ENCODE results near the gene SETMAR.

SETMAR gene

DNA sequence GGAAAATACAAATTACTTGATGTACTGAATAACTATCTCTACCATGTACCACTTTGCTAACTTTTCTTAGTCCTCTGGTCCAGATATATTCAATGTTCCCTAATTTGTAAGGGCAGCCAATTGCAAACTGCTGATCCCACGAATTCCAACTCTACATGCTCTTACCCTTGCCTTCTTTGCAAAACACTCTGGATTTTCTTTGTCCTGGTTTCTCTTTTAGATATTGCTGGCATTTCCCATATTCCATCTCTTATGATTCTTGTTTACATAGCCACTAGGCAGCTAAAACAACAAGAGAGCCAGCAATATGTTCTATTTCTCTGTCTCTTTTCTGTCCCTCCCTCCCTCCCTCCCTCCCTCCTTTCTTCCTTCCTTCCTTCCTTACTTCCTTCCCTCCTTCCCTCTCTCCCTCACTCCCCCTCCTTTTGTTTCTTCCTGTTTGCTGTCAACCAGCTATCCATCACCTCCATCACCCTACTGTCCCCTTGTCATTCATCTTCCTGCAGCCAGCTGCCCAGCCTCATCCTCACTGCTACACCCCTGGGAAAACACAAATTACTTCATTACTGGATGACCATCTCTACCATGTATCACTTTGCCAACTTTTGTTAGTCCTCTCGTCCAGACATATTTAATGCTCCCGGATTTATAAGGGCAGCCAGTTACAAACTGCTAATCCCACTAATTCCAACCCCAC, 33.8 kb downstream of the SETMAR start:
- peaks cover 5% of the 10 kb centered on the region for H3K4me1 ChIP-seq (ENCODE audit: control insufficient read depth, insufficient read depth, low read length)
- H3K9ac ChIP-seq (ENCODE audit: low read depth, low read length), result no peak overlapping the region
- no peaks in the 10 kb centered on the region for H3K36me3 ChIP-seq (ENCODE audit: control insufficient read depth, insufficient read depth, low read length)
- H3K27me3 ChIP-seq (ENCODE audit: control insufficient read depth, insufficient read depth, low read length), result no peaks in the 10 kb centered on the region
- no peak overlapping the region for H3K4me3 ChIP-seq (ENCODE audit: low read depth, low read length)
- no peaks in the 10 kb centered on the region for H3K9me3 ChIP-seq (ENCODE audit: control insufficient read depth, insufficient read depth, low read length)

DNA sequence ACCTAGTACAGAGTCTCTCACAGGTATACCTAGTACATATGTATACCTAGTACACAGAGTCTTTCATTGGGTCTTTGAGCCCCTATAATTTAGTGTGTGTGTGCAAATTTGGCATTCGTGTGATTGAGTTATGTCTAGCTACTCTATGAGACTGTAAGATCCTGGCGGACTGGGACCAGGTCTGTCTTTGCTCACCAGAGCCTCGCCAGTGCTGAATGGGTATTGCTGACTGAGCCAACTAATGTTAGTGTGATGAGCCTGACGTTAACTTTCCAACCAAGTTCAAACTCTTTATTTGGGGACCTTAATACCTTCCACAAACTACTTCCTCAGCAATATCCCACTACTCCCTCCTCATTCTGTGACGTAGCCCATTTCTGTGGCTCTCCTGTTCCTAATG, 35.6 kb downstream of the SETMAR start:
- Histone ChIP-seq H3K27me3 (ENCODE audit: control insufficient read depth, insufficient read depth, low read length) (no peaks in the 10 kb centered on the region), H3K4me3 (ENCODE audit: low read depth, low read length) (no peak overlapping the region), H3K9me3 (ENCODE audit: control insufficient read depth, insufficient read depth, low read length) (no peaks in the 10 kb centered on the region), H3K9ac (ENCODE audit: low read depth, low read length) (no peak overlapping the region), H3K36me3 (ENCODE audit: control insufficient read depth, insufficient read depth, low read length) (no peaks in the 10 kb centered on the region), H3K4me1 (ENCODE audit: control insufficient read depth, insufficient read depth, low read length) (no peaks in the 10 kb centered on the region)

DNA sequence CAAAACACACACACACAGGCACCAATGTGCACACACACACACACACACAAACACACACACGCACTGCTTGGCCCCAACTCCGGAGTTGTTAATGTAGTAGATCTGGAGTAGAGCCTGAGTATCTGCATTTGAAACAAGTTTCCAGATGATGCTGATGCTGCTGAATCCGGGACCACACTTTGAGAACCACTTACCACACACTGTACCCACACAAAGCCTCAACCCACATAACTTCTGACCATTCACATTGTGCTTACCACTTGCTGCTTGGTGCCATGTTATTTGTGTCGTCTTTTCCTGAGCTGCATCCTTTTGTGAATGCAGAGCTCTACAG, 36.9 kb downstream of the SETMAR start:
- Histone ChIP-seq H3K9me3 (ENCODE audit: control insufficient read depth, insufficient read depth, low read length) (no peaks in the 10 kb centered on the region), H3K27me3 (ENCODE audit: control insufficient read depth, insufficient read depth, low read length) (no peaks in the 10 kb centered on the region), H3K9ac (ENCODE audit: low read depth, low read length) (no peak overlapping the region), H3K36me3 (ENCODE audit: control insufficient read depth, insufficient read depth, low read length) (no peaks in the 10 kb centered on the region), H3K4me1 (ENCODE audit: control insufficient read depth, insufficient read depth, low read length) (no peaks in the 10 kb centered on the region), H3K4me3 (ENCODE audit: low read depth, low read length) (no peak overlapping the region)

DNA sequence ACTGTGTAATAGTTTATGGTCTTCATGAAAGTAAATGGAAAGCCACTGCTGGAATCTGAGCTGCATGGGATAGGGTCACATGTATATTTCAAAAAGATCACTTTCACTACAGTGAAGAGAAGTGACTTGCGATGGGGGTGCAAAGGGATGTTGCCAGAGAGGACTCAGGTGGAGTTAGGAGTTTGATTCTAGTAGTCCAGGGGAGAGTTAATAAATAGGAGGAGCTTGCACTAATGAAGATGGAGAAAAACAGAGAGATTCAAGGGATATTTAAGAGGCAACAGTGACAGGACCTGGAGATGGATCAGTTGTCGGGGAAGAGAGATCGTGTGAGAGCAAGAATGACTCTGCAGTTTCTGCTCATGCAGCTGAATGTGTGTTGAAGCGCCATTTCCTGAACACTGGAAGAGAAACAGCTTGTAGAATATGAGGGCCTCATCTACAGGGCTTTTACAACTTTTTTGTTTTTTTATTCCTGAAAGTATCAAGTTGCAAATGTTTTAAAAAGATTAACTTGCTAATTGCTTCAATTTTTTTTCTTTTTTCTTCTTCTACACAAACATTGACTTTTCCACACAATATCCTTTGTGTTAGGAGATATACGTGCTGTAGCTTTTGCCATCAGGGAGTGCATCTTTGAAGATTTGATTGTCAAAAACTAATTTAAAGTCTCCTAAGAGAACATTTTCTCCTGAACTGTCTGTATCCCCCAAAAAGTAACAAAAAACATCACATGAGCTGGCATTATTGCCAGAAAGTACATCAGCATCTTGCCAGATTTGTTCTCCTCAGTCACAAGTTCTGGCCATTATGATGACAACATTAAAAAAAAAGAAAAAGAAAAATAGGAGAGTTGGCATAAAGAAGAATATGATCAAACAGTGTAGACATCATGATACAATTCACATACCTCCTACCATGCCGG, 37.5 kb downstream of the SETMAR start:
- no peaks in the 10 kb centered on the region for H3K36me3 ChIP-seq (ENCODE audit: control insufficient read depth, insufficient read depth, low read length)
- no peaks in the 10 kb centered on the region for H3K27me3 ChIP-seq (ENCODE audit: control insufficient read depth, insufficient read depth, low read length)

DNA sequence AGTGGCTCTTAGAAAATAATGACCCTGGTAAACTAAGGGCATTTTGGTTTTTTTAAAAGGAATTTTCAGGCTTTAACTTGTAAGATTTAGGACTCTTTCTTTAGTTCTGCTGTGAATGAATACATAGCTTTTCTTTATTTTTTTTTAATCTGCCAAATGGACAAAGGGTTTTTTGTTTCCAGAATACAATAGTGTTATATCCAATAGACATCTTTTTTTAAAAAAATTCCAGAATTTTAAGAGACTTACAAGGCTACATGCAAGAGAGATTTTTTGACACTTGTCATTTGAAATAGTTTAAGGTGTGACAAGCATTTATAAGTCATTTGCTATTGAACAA, 38.1 kb downstream of the SETMAR start:
- no peak overlapping the region for H3K9ac ChIP-seq (ENCODE audit: low read depth, low read length)
- no peak overlapping the region for H3K4me3 ChIP-seq (ENCODE audit: low read depth, low read length)

More for the DNA sequence above, 37.5 kb downstream of the SETMAR start:
- Histone ChIP-seq H3K4me3 (ENCODE audit: low read depth, low read length) (no peak overlapping the region), H3K9ac (ENCODE audit: low read depth, low read length) (no peak overlapping the region), H3K4me1 (ENCODE audit: control insufficient read depth, insufficient read depth, low read length) (no peaks in the 10 kb centered on the region), H3K9me3 (ENCODE audit: control insufficient read depth, insufficient read depth, low read length) (no peaks in the 10 kb centered on the region)

DNA sequence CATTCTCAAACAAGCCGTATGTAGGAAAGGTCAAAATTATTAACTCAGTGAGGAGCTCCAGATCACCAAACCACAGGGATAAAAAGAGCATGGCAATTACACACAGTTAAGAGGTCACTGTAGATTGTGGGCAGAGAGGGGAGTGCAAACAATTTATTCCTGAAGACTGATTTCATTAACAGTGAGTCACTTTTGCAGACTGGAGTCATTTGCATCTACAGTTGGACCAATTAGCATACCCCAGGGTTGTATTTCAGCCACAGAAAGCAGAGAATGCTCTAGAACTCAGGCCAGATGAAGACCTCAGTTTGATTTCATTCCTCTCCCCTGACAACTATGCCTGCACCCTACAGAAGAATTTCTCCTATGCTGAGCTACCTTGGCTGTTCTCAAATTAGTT, 40.1 kb downstream of the SETMAR start:
- Histone ChIP-seq H3K9me3 (ENCODE audit: control insufficient read depth, insufficient read depth, low read length) (no peaks in the 10 kb centered on the region), H3K36me3 (ENCODE audit: control insufficient read depth, insufficient read depth, low read length) (no peaks in the 10 kb centered on the region), H3K4me1 (ENCODE audit: control insufficient read depth, insufficient read depth, low read length) (no peaks in the 10 kb centered on the region), H3K27me3 (ENCODE audit: control insufficient read depth, insufficient read depth, low read length) (no peaks in the 10 kb centered on the region), H3K9ac (ENCODE audit: low read depth, low read length) (no peak overlapping the region), H3K4me3 (ENCODE audit: low read depth, low read length) (no peak overlapping the region)

More for the DNA sequence above, 38.1 kb downstream of the SETMAR start:
- Histone ChIP-seq H3K27me3 (ENCODE audit: control insufficient read depth, insufficient read depth, low read length) (no peaks in the 10 kb centered on the region), H3K36me3 (ENCODE audit: control insufficient read depth, insufficient read depth, low read length) (no peaks in the 10 kb centered on the region), H3K9me3 (ENCODE audit: control insufficient read depth, insufficient read depth, low read length) (no peaks in the 10 kb centered on the region), H3K4me1 (ENCODE audit: control insufficient read depth, insufficient read depth, low read length) (no peaks in the 10 kb centered on the region)

DNA sequence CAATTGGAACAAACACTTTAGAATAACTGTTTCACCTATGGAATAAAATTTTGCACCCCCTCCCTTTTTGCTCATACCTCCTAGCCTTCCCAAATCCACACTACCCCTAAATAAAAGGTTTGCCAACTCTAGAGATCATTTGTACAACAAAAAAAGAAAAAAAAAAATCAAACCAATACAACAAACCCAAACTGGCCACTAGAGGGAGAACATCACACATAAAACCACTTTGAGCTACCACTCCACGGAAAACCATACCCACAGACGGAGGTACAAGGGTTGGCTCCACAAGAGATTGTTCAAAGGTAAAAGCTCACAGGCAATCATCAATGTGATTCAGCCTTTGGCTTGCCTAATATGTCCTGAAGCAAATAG, 47.6 kb downstream of the SETMAR start:
- Histone ChIP-seq H3K9ac (ENCODE audit: low read depth, low read length) (no peak overlapping the region), H3K36me3 (ENCODE audit: control insufficient read depth, insufficient read depth, low read length) (no peaks in the 10 kb centered on the region), H3K4me3 (ENCODE audit: low read depth, low read length) (no peak overlapping the region), H3K4me1 (ENCODE audit: control insufficient read depth, insufficient read depth, low read length) (no peaks in the 10 kb centered on the region), H3K27me3 (ENCODE audit: control insufficient read depth, insufficient read depth, low read length) (no peaks in the 10 kb centered on the region), H3K9me3 (ENCODE audit: control insufficient read depth, insufficient read depth, low read length) (no peaks in the 10 kb centered on the region)

DNA sequence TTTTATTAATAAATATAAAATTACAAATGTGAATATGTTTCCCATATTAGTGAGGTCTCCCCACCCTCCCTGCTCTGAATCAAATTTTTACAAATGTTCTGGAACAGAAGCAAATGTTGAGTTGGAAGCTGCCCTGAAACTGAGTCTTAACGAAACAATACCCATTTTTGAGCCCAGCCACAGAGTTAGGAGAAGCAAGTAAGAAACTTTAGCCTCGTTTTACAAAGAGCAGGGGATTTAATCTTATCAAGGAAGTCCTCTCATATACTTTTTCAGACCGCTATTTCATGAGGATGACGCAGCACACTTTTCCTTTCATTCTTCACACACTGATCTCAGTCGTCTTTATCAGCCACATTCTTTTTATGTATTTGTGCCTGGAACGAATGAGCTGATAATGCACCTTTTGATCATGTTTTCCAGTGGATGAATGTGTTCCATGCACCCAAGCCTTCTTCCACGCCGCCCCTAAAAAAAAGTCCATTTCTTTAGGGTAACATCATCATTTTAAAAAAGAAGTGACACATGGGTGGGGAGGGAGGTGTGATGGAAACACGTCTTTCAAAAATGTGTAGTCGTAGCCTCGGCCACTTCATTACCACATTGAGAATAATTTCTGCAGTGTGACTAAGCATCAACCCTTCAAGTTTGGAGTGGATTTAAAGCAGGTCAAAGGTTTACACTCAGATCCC, 48.1 kb downstream of the SETMAR start:
- H3K9ac ChIP-seq (ENCODE audit: low read depth, low read length), result no peak overlapping the region
- H3K4me1 ChIP-seq (ENCODE audit: control insufficient read depth, insufficient read depth, low read length), result no peaks in the 10 kb centered on the region
- H3K9me3 ChIP-seq (ENCODE audit: control insufficient read depth, insufficient read depth, low read length), result no peaks in the 10 kb centered on the region
- H3K36me3 ChIP-seq (ENCODE audit: control insufficient read depth, insufficient read depth, low read length), result no peaks in the 10 kb centered on the region
- no peak overlapping the region for H3K4me3 ChIP-seq (ENCODE audit: low read depth, low read length)
- no peaks in the 10 kb centered on the region for H3K27me3 ChIP-seq (ENCODE audit: control insufficient read depth, insufficient read depth, low read length)

DNA sequence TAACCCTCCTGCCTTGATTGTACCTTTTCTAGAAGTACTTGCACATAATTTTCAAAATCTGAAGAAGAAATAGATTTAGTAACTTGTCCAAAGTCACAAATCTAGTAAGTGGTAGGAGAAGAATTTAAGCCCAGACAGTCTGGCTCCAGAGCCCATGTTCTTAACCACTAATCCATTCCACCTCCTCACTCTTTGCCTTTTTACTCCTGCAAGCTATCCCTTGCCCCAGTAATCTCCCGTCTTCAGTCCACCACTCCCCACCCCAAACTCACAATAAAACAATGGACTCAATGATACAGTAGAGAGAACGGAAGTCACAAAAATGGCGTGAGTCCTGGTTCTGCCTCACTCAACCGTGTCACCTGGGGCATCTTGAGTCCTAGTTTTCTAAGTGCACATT, 48.7 kb downstream of the SETMAR start:
- H3K4me3 ChIP-seq (ENCODE audit: low read depth, low read length), result no peak overlapping the region
- no peaks in the 10 kb centered on the region for H3K27me3 ChIP-seq (ENCODE audit: control insufficient read depth, insufficient read depth, low read length)
- H3K9ac ChIP-seq (ENCODE audit: low read depth, low read length), result no peak overlapping the region
- no peaks in the 10 kb centered on the region for H3K4me1 ChIP-seq (ENCODE audit: control insufficient read depth, insufficient read depth, low read length)
- H3K36me3 ChIP-seq (ENCODE audit: control insufficient read depth, insufficient read depth, low read length), result no peaks in the 10 kb centered on the region
- H3K9me3 ChIP-seq (ENCODE audit: control insufficient read depth, insufficient read depth, low read length), result no peaks in the 10 kb centered on the region

DNA sequence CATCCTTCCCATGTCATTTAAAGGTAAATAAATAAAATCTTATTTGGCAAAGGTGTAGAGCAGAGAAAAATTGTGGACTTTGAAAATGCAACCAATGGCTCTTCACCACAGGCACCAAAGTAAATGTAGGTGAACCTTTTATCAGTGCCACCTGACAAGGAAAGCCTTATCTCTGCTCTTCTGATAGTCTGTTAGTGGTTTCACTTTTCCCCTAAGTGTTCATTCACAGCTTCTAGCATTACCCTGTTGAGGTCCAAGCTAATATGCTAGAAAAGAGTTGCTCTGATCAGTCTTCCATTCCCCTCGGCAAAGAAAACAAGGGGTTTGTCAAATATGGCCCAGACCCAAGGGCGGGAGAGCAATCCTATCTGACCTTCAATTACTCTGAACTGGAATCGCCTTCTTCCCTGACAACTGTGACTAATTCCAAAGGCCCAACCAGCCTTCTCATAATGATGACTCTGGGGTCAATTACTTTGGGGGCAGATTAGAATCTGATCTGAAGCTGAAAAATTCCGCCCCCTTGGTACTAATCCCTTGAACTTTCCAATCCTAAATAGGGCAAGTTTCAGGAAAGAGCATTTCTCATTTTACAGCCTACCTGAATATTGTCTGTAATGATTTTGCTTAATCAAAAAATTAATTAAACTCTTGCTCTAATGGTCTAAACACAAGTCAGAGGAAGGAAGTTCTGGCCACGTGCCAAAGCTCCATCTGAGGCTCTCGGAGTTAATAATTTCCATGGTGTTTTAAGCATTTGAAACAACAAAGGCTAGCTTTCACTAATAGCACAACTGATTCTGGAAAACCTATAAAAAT, 52.4 kb downstream of the SETMAR start:
- Histone ChIP-seq H3K27me3 (ENCODE audit: control insufficient read depth, insufficient read depth, low read length) (no peaks in the 10 kb centered on the region), H3K36me3 (ENCODE audit: control insufficient read depth, insufficient read depth, low read length) (no peaks in the 10 kb centered on the region), H3K4me1 (ENCODE audit: control insufficient read depth, insufficient read depth, low read length) (no peaks in the 10 kb centered on the region), H3K9ac (ENCODE audit: low read depth, low read length) (no peak overlapping the region), H3K9me3 (ENCODE audit: control insufficient read depth, insufficient read depth, low read length) (no peaks in the 10 kb centered on the region), H3K4me3 (ENCODE audit: low read depth, low read length) (no peak overlapping the region)

DNA sequence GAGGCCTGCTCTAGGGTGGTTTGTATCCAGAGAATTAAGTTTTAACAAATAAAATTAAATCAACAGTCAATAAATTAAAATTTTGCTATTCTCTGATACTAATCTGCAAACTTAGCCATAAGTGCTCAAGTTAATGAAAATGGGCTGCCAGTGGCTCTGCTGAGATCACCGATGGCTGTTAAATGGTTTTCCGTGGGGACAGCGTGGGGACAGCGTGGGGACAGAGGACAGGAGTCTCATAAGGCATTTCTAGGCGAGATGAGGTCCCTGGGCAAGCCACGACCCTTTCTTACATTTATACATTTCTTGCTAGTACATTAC, 53.0 kb downstream of the SETMAR start:
- Histone ChIP-seq H3K36me3 (ENCODE audit: control insufficient read depth, insufficient read depth, low read length) (no peaks in the 10 kb centered on the region), H3K27me3 (ENCODE audit: control insufficient read depth, insufficient read depth, low read length) (no peaks in the 10 kb centered on the region), H3K4me1 (ENCODE audit: control insufficient read depth, insufficient read depth, low read length) (no peaks in the 10 kb centered on the region), H3K9ac (ENCODE audit: low read depth, low read length) (no peak overlapping the region), H3K9me3 (ENCODE audit: control insufficient read depth, insufficient read depth, low read length) (no peaks in the 10 kb centered on the region), H3K4me3 (ENCODE audit: low read depth, low read length) (no peak overlapping the region)
